MM.1S (cell line): ENCODE results near the gene SEC11C.

Experiments
- DNase-seq: peaks from one replicate; pipeline ENCODE4 v3.0.0-alpha.2; 2015
- H2AFZ ChIP-seq: fragments of 300-600 bp; sonication (generic); 2 replicates; pipeline ENCODE4 v1.6.0; 2016; ENCODE audit warnings: antibody characterized with exemption, low read length
- H3F3A ChIP-seq: fragments of 300-600 bp; sonication (generic); 2 replicates; pipeline ENCODE4 v1.6.1; 2016; ENCODE audit warnings: mild to moderate bottlenecking, antibody characterized with exemption, low read length, moderate library complexity, mixed read lengths; ENCODE audit not compliant: insufficient read depth
- H3K27ac ChIP-seq: fragments of 300-600 bp; sonication (generic); 2 replicates; pipeline ENCODE4 v1.5.1; 2016; ENCODE audit warnings: mild to moderate bottlenecking, low read length
- H3K27me3 ChIP-seq: fragments of 300-600 bp; sonication (generic); replicated peaks from 2 replicates; pipeline ENCODE4 v1.6.0; 2016; ENCODE audit warnings: low read length; ENCODE audit not compliant: insufficient read depth
- H3K36me3 ChIP-seq: fragments of 300-600 bp; sonication (generic); replicated peaks from 2 replicates; pipeline ENCODE4 v1.6.1; 2016; ENCODE audit warnings: mild to moderate bottlenecking, low read length, mixed read lengths; ENCODE audit not compliant: insufficient read depth
- H3K4me1 ChIP-seq: fragments of 300-600 bp; sonication (generic); 2 replicates; pipeline ENCODE4 v1.6.1; 2016; ENCODE audit warnings: low read length, mixed read lengths
- H3K4me2 ChIP-seq: fragments of 300-600 bp; sonication (generic); 2 replicates; pipeline ENCODE4 v1.6.0; 2016; ENCODE audit warnings: low read depth, low read length
- H3K4me3 ChIP-seq: fragments of 300-600 bp; sonication (generic); 2 replicates; pipeline ENCODE4 v1.5.1; 2016; ENCODE audit warnings: low read length, mixed read lengths
- H3K79me2 ChIP-seq: fragments of 300-600 bp; sonication (generic); 2 replicates; pipeline ENCODE4 v1.6.1; 2016; ENCODE audit warnings: mixed run types, low read length, mixed read lengths
- H3K9ac ChIP-seq: fragments of 300-600 bp; sonication (generic); 2 replicates; pipeline ENCODE4 v1.6.1; 2016; ENCODE audit warnings: low read length, mixed read lengths
- H3K9me2 ChIP-seq: fragments of 300-600 bp; sonication (generic); replicated peaks from 2 replicates; pipeline ENCODE4 v1.6.1; 2016; ENCODE audit warnings: mild to moderate bottlenecking, low read length, mixed read lengths; ENCODE audit not compliant: insufficient read depth
- H3K9me3 ChIP-seq: fragments of 300-600 bp; sonication (generic); replicated peaks from 2 replicates; pipeline ENCODE4 v1.6.1; 2016; ENCODE audit warnings: mild to moderate bottlenecking, low read length, mixed read lengths; ENCODE audit not compliant: insufficient read depth
- H4K20me1 ChIP-seq: fragments of 300-600 bp; sonication (generic); 2 replicates; pipeline ENCODE4 v1.6.1; 2016; ENCODE audit warnings: mild to moderate bottlenecking, low read length, moderate library complexity, mixed read lengths; ENCODE audit not compliant: insufficient read depth
- CTCF ChIP-seq: fragments of 300-600 bp; sonication (generic); IDR thresholded peaks from 2 replicates; pipeline ENCODE4 v1.5.1; 2016; ENCODE audit warnings: antibody characterized with exemption, low read length, mixed read lengths
- EZH2 ChIP-seq: fragments of 300-600 bp; sonication (generic); optimal IDR thresholded peaks from 2 replicates; pipeline ENCODE3; 2017; ENCODE audit warnings: low read depth, mild to moderate bottlenecking, antibody characterized with exemption, low read length, mixed read lengths
- EZH2phosphoT487 ChIP-seq: fragments of 300-600 bp; sonication (generic); IDR thresholded peaks from 2 replicates; pipeline ENCODE4 v1.6.1; 2018; ENCODE audit warnings: antibody characterized with exemption, low read length

SEC11C gene

GRCh38 chr18:59189746-59190145 lies 50.1 kb downstream of the SEC11C start:
- H3K27me3 ChIP-seq = no peaks in the 10 kb centered on the region
- no peaks in the 10 kb centered on the region for H3F3A ChIP-seq
- no peak overlapping the region for H2AFZ ChIP-seq
- no peaks in the 10 kb centered on the region for H3K9me3 ChIP-seq
- H3K79me2 ChIP-seq = no peaks in the 10 kb centered on the region
- H3K9ac ChIP-seq = no peak overlapping the region
- no peaks in the 10 kb centered on the region for H3K9me2 ChIP-seq
- no peak overlapping the region for H3K27ac ChIP-seq
- H3K4me1 ChIP-seq = no peaks in the 10 kb centered on the region
- TF ChIP-seq EZH2 (no peak), EZH2phosphoT487 (no peak), CTCF (no peak)
- no peak overlapping the region for H3K4me3 ChIP-seq
- H4K20me1 ChIP-seq = no peaks in the 10 kb centered on the region
- DNase-seq = no peak
- no peak overlapping the region for H3K4me2 ChIP-seq
- no peaks in the 10 kb centered on the region for H3K36me3 ChIP-seq

GRCh38 chr18:59196161-59196725 lies 56.6 kb downstream of the SEC11C start:
- Histone ChIP-seq H4K20me1 (no peaks in the 10 kb centered on the region), H3K9me3 (no peaks in the 10 kb centered on the region), H3F3A (no peaks in the 10 kb centered on the region), H2AFZ (no peak overlapping the region), H3K9me2 (no peaks in the 10 kb centered on the region), H3K4me1 (no peaks in the 10 kb centered on the region), H3K4me3 (no peak overlapping the region), H3K27me3 (no peaks in the 10 kb centered on the region), H3K27ac (no peak overlapping the region), H3K4me2 (no peak overlapping the region), H3K9ac (no peak overlapping the region), H3K36me3 (no peaks in the 10 kb centered on the region), H3K79me2 (no peaks in the 10 kb centered on the region)
- TF ChIP-seq EZH2phosphoT487 = no peak
- no peak for TF ChIP-seq CTCF
- no peak for DNase-seq

- H3K36me3 ChIP-seq = no peaks in the 10 kb centered on the region
- H3K4me1 ChIP-seq = no peaks in the 10 kb centered on the region
- H3K27me3 ChIP-seq = no peaks in the 10 kb centered on the region
- DNase-seq = no peak
- H3K79me2 ChIP-seq = no peaks in the 10 kb centered on the region
- no peak overlapping the region for H3K9ac ChIP-seq
- H3K9me2 ChIP-seq = no peaks in the 10 kb centered on the region
- H3K4me2 ChIP-seq = no peak overlapping the region
- H3K27ac ChIP-seq = no peak overlapping the region
- H3K9me3 ChIP-seq = no peaks in the 10 kb centered on the region
- TF ChIP-seq CTCF (no peak), EZH2 (no peak), EZH2phosphoT487 (no peak)
- H4K20me1 ChIP-seq = no peaks in the 10 kb centered on the region
- H3K4me3 ChIP-seq = no peak overlapping the region
- no peak overlapping the region for H2AFZ ChIP-seq
- H3F3A ChIP-seq = no peaks in the 10 kb centered on the region
Observed at GRCh38 chr18:59197636-59198035, 58.0 kb downstream of the SEC11C start.
